H1 (cell line): ENCODE results near the gene ELP4. TPM values are rescaled to one million over a fixed set of nuclear protein-coding genes. Genes with fewer than 3 reads are reported as not detected.
A peak's percentile ranks its signal among the peaks of the same experiment; 100 is the strongest.

Experiments used
- CTCF ChIA-PET: fragments of 300-600 bp; sonication (Branson Sonifier 250); formaldehyde crosslinking; loops from one replicate; lab custom pipeline; 2021; ENCODE audit not compliant: partially characterized antibody; lab: Charles Lee
- POLR2A ChIA-PET: fragments of 300-600 bp; sonication (Branson Sonifier 250); formaldehyde crosslinking; loops from one replicate; lab custom pipeline; 2021; ENCODE audit warnings: inconsistent platforms; ENCODE audit not compliant: partially characterized antibody; lab: Charles Lee
- DNase-seq, 2 experiments: peaks; one replicate each; pipeline versions ENCODE4 v3.0.0 to v3.0.0-alpha.2; 2010 to 2022; ENCODE audit warnings: low spot score in 2 of 2, low read depth in 1 of 2, mixed read lengths in 1 of 2
- FAIRE-seq: peaks from 2 replicates; lab custom pipeline; 2011; peaks lifted over from hg19 to GRCh38; lab: Jason Lieb, UNC
- H2AFZ ChIP-seq: 2 replicates; pipeline ENCODE4 v1.8.1; 2012; ENCODE audit warnings: low read length, inconsistent platforms
- H2AK5ac ChIP-seq: 2 replicates; pipeline ENCODE4 v1.6.1; 2013; ENCODE audit warnings: low read depth, low read length
- H2BK120ac ChIP-seq: replicated peaks from 2 replicates; pipeline ENCODE3; 2013; ENCODE audit warnings: low read depth, low read length, inconsistent platforms
- H2BK12ac ChIP-seq: 2 replicates; pipeline ENCODE4 v1.6.1; 2013; ENCODE audit warnings: low read depth, low read length
- H2BK15ac ChIP-seq: 2 replicates; pipeline ENCODE4 v1.6.1; 2013; ENCODE audit warnings: low read length
- H2BK20ac ChIP-seq: 2 replicates; pipeline ENCODE4 v1.6.1; 2013; ENCODE audit warnings: low read length
- H2BK5ac ChIP-seq: 2 replicates; pipeline ENCODE4 v1.6.1; 2013; ENCODE audit warnings: low read depth, low read length
- H3K14ac ChIP-seq: 2 replicates; pipeline ENCODE4 v1.6.1; 2013; ENCODE audit warnings: inconsistent platforms; ENCODE audit not compliant: insufficient read length
- H3K18ac ChIP-seq: 2 replicates; pipeline ENCODE4 v1.6.1; 2013; ENCODE audit warnings: low read length; ENCODE audit errors: extremely low read depth
- H3K23ac ChIP-seq: 2 replicates; pipeline ENCODE4 v1.6.1; 2013; ENCODE audit warnings: inconsistent platforms; ENCODE audit not compliant: insufficient read length
- H3K23me2 ChIP-seq: 2 replicates; pipeline ENCODE4 v1.6.1; 2013; ENCODE audit warnings: low read depth, low read length
- H3K27ac ChIP-seq: 2 replicates; pipeline ENCODE4 v1.6.1; 2011; ENCODE audit warnings: low read depth, low read length, inconsistent platforms
- H3K27me3 ChIP-seq, 4 experiments: replicated peaks in 1 of 4; 1 replicate in 1 of 4; 2 replicates in 3 of 4; pipeline versions ENCODE4 v1.6.1 to v1.8.1; 2011 to 2013; ENCODE audit warnings: low read length in 3 of 4, mild to moderate bottlenecking in 3 of 4, inconsistent platforms in 2 of 4, mixed read lengths in 2 of 4, moderate library complexity in 1 of 4; ENCODE audit not compliant: control insufficient read depth in 3 of 4, insufficient read depth in 3 of 4; ENCODE audit errors: extremely low read depth in 1 of 4
- H3K36me3 ChIP-seq, 4 experiments: 2 replicates each; pipeline versions ENCODE4 v1.6.1 to v1.8.1; 2011 to 2013; ENCODE audit warnings: mild to moderate bottlenecking in 4 of 4, low read length in 3 of 4, moderate library complexity in 2 of 4, control low read depth in 1 of 4, inconsistent platforms in 1 of 4; ENCODE audit not compliant: insufficient read depth in 4 of 4, control insufficient read depth in 2 of 4
- H3K4ac ChIP-seq: replicated peaks from 2 replicates; pipeline ENCODE3; 2013; ENCODE audit warnings: low read length, low read depth, mixed read lengths, inconsistent platforms; ENCODE audit not compliant: insufficient read length
- H3K4me1 ChIP-seq, 4 experiments: replicated peaks in 1 of 4; 1 replicate in 1 of 4; 2 replicates in 3 of 4; pipeline versions ENCODE4 v1.6.1 to v1.8.1; 2011 to 2013; ENCODE audit warnings: low read length in 3 of 4, inconsistent platforms in 2 of 4, mixed read lengths in 1 of 4; ENCODE audit not compliant: insufficient read depth in 4 of 4, control insufficient read depth in 3 of 4
- H3K4me2 ChIP-seq, 2 experiments: 2 replicates each; pipeline versions ENCODE4 v1.6.1 to v1.8.1; 2011 to 2013; ENCODE audit warnings: low read depth in 2 of 2, low read length in 2 of 2, control low read depth in 1 of 2, inconsistent platforms in 1 of 2, mild to moderate bottlenecking in 1 of 2; ENCODE audit not compliant: insufficient read depth in 1 of 2
- H3K4me3 ChIP-seq, 4 experiments: fragments of 200-600, 300-600 bp in 1 of 4; sonication (generic), shearing (Covaris generic), sonication (Bioruptor Twin) in 1 of 4; 2 replicates each; pipeline versions ENCODE4 v1.5.1 to v1.8.1; 2011 to 2016; ENCODE audit warnings: low read length in 4 of 4, low read depth in 3 of 4, control low read depth in 2 of 4, inconsistent platforms in 2 of 4, mild to moderate bottlenecking in 2 of 4, mixed read lengths in 1 of 4, moderate library complexity in 1 of 4; ENCODE audit not compliant: insufficient read depth in 2 of 4; ENCODE audit errors: extremely low read depth in 1 of 4
- H3K56ac ChIP-seq: replicated peaks from 2 replicates; pipeline ENCODE3; 2013; ENCODE audit warnings: low read depth, mild to moderate bottlenecking, mixed read lengths, low read length, inconsistent platforms; ENCODE audit not compliant: insufficient read length
- H3K79me1 ChIP-seq: 2 replicates; pipeline ENCODE4 v1.6.1; 2013; ENCODE audit warnings: low read depth, low read length, control low read depth
- H3K79me2 ChIP-seq, 2 experiments: 2 replicates each; pipeline versions ENCODE4 v1.6.1 to v1.8.1; 2012 to 2013; ENCODE audit warnings: low read length in 2 of 2, mild to moderate bottlenecking in 2 of 2, inconsistent platforms in 1 of 2; ENCODE audit not compliant: insufficient read depth in 2 of 2, control insufficient read depth in 1 of 2
- H3K9ac ChIP-seq, 4 experiments: replicated peaks in 1 of 4; 1 replicate in 1 of 4; 2 replicates in 3 of 4; pipeline versions ENCODE4 v1.6.1 to v1.8.1; 2011 to 2013; ENCODE audit warnings: low read depth in 3 of 4, low read length in 3 of 4, control low read depth in 2 of 4, mild to moderate bottlenecking in 2 of 4, moderate library complexity in 2 of 4, inconsistent platforms in 1 of 4; ENCODE audit errors: extremely low read depth in 1 of 4
- H3K9me3 ChIP-seq, 2 experiments: 2 replicates each; pipeline versions ENCODE4 v1.6.1 to v1.8.1; 2012 to 2013; ENCODE audit warnings: mild to moderate bottlenecking in 2 of 2, moderate library complexity in 2 of 2, control low read depth in 1 of 2, inconsistent platforms in 1 of 2, low read depth in 1 of 2, low read length in 1 of 2, mixed read lengths in 1 of 2; ENCODE audit not compliant: insufficient read depth in 2 of 2
- H4K20me1 ChIP-seq, 2 experiments: replicated peaks in 1 of 2; 2 replicates each; pipeline versions ENCODE3 to v1.8.1; 2011 to 2013; ENCODE audit warnings: inconsistent platforms in 2 of 2, low read length in 2 of 2, mild to moderate bottlenecking in 1 of 2; ENCODE audit not compliant: insufficient read depth in 2 of 2, control insufficient read depth in 1 of 2
- H4K5ac ChIP-seq: 2 replicates; pipeline ENCODE4 v1.6.1; 2013; ENCODE audit warnings: low read length, low read depth, mixed read lengths, inconsistent platforms; ENCODE audit not compliant: insufficient read length
- H4K8ac ChIP-seq: 2 replicates; pipeline ENCODE4 v1.8.0; 2013; ENCODE audit warnings: mild to moderate bottlenecking, moderate library complexity, low read length, inconsistent platforms; ENCODE audit not compliant: insufficient read depth; ENCODE audit errors: extremely low read depth
- H4K91ac ChIP-seq: replicated peaks from 2 replicates; pipeline ENCODE3; 2013; ENCODE audit warnings: low read length, mixed read lengths, inconsistent platforms; ENCODE audit not compliant: insufficient read length
- BCL11A ChIP-seq, 2 experiments: IDR thresholded peaks; one replicate each; pipeline ENCODE4 v1.6.1; 2011; ENCODE audit warnings: low read depth in 2 of 2, low read length in 2 of 2, mild to moderate bottlenecking in 2 of 2
- CREB1 ChIP-seq: IDR thresholded peaks from 2 replicates; pipeline ENCODE4 v1.6.1; 2012; ENCODE audit warnings: inconsistent platforms
- EP300 ChIP-seq, 2 experiments: IDR thresholded peaks; 1 replicate in 1 of 2; 2 replicates in 1 of 2; pipeline ENCODE4 v1.6.1; 2011 to 2012; ENCODE audit warnings: low read depth in 2 of 2, low read length in 2 of 2, mild to moderate bottlenecking in 2 of 2, borderline replicate concordance in 1 of 2, inconsistent platforms in 1 of 2, moderate library complexity in 1 of 2
- KDM4A ChIP-seq: IDR thresholded peaks from one replicate; pipeline ENCODE4 v1.7.1; 2012; ENCODE audit warnings: low read depth, mild to moderate bottlenecking, moderate library complexity, low read length, inconsistent platforms; ENCODE audit not compliant: severe bottlenecking
- MAX ChIP-seq: IDR thresholded peaks from 2 replicates; pipeline ENCODE4 v1.6.1; 2012; ENCODE audit warnings: inconsistent platforms
- PHF8 ChIP-seq: fragments of 200-600 bp; sonication (generic); conservative IDR thresholded peaks from 2 replicates; pipeline ENCODE4 v1.7.1; 2012; ENCODE audit warnings: low read depth, mild to moderate bottlenecking, inconsistent platforms, low read length, moderate library complexity
- POLR2A ChIP-seq, 2 experiments: IDR thresholded peaks; 1 replicate in 1 of 2; 2 replicates in 1 of 2; pipeline ENCODE4 v1.6.1; 2011; ENCODE audit warnings: low read depth in 2 of 2, low read length in 2 of 2, mild to moderate bottlenecking in 2 of 2; ENCODE audit errors: control extremely low read depth in 1 of 2
- SRF ChIP-seq: IDR thresholded peaks from 2 replicates; pipeline ENCODE4 v1.6.1; 2011; ENCODE audit warnings: mild to moderate bottlenecking, low read depth, low read length, moderate library complexity
- SUZ12 ChIP-seq: fragments of 200-600 bp; sonication (generic); IDR thresholded peaks from 2 replicates; pipeline ENCODE4 v1.6.1; 2012; ENCODE audit warnings: mild to moderate bottlenecking, inconsistent platforms, low read length, moderate library complexity, mixed read lengths
- TAF1 ChIP-seq: IDR thresholded peaks from 2 replicates; pipeline ENCODE4 v1.6.1; 2011; ENCODE audit warnings: mild to moderate bottlenecking, low read depth, low read length
- ZNF274 ChIP-seq: IDR thresholded peaks from 2 replicates; pipeline ENCODE4 v1.7.0; 2012; ENCODE audit warnings: low read length, borderline replicate concordance; ENCODE audit errors: extremely low read depth
- WGBS, 2 experiments: shearing (Covaris generic) in 1 of 2; methylation state at CpG; one replicate each; pipeline versions ENCODE4 v1.1.6 to v1.1.7; 2013 to 2015; ENCODE audit warnings: low lambda C conversion rate in 2 of 2, mixed read lengths in 2 of 2, inconsistent platforms in 1 of 2, low coverage in 1 of 2, missing lambda C conversion rate in 1 of 2; ENCODE audit not compliant: insufficient replicate concordance in 2 of 2, insufficient coverage in 1 of 2, insufficient read length in 1 of 2; ENCODE audit errors: extremely low coverage in 1 of 2, missing lambda C conversion rate in 1 of 2; 5-methylcytosine and 5-hydroxymethylcytosine counted together
- polyA plus RNA-seq, 7 experiments: library from polyadenylated mRNA; depleted of rRNA in 3 of 7; stranded (reverse) in 5 of 7; unstranded in 2 of 7; fragments of >200 nt in 5 of 7; fragments of 200-250 nt in 2 of 7; gene quantifications; 1 replicate in 5 of 7; 2 replicates in 1 of 7; 4 replicates in 1 of 7; pipeline versions ENCODE4 v1.2.1 to v1.2.3, GENCODE V29; 2011 to 2013; ENCODE audit warnings: missing spikeins in 2 of 7, mixed read lengths in 2 of 7
- total RNA-seq: library from RNA; stranded (reverse); fragmentation: NEBNext Ultra II Directional; extraction: Animal tissue kit (Norgen Biotek cat#: 25700); gene quantifications from 2 replicates; pipeline ENCODE4 v1.2.1, GENCODE V29; 2021

ELP4 gene
- total and polyA plus RNA-seq, 2 of the 8 experiments (the other 6 are each of a cell fraction or from before 2014, with no cell fraction given): 14.0 to 18.6 TPM

GRCh38 chr11:31798057-31798553 lies 288.5 kb downstream of the ELP4 start:
- peak overlapping the region; percentile 51; the same call in 1 of the 2 replicates for H4K8ac ChIP-seq
- H3K18ac ChIP-seq: peak overlapping the region; percentile 78
- no peak overlapping the region for H3K14ac ChIP-seq
- DNase-seq (no peak), FAIRE-seq (no peak)
- no peaks in the 10 kb centered on the region; a peak in 1 of 8 replicates for H3K36me3 ChIP-seq
- no peaks in the 10 kb centered on the region for H3K79me2 ChIP-seq
- no peak overlapping the region for H2BK15ac ChIP-seq
- no peak overlapping the region for H2AK5ac ChIP-seq
- ChIA-PET CTCF (interaction anchor here (0.6 to 6.7 kb wide), 22 partner anchors 8 to 689 kb away, joined by 3 to 59 read pairs (median 4); no protein-coding TSS in a partner anchor), POLR2A (interaction anchor here (0.7 to 3.0 kb wide), 7 partner anchors 10 to 45 kb away, joined by 3 to 10 read pairs (median 7); no protein-coding TSS in a partner anchor)
- peaks cover 65 to 81% (median 75%) of the 10 kb centered on the region in 4 experiments for H3K27me3 ChIP-seq
- H2BK12ac ChIP-seq: peak overlapping the region; percentile 75; the same call in 1 of the 2 replicates
- no peak overlapping the region for H2BK120ac ChIP-seq
- no peak overlapping the region for H4K5ac ChIP-seq
- H2BK20ac ChIP-seq: no peak overlapping the region
- no peaks in the 10 kb centered on the region for H3K79me1 ChIP-seq
- peaks cover 0 to 19% of the 10 kb centered on the region in 2 experiments for H4K20me1 ChIP-seq
- H3K27ac ChIP-seq: no peak overlapping the region
- H3K23me2 ChIP-seq: peaks cover 7% of the 10 kb centered on the region; the same call in 1 of the 2 replicates
- H3K56ac ChIP-seq: no peak overlapping the region
- H3K9me3 ChIP-seq: no peaks in the 10 kb centered on the region
- WGBS, 2 experiments: 0% methylated on average over 6 of the region's 21 CpGs; no CpG with 5 or more reads in 1 of the 2 experiments
- H4K91ac ChIP-seq: no peak overlapping the region
- peak overlapping the region; percentile 45 to 62 (median 51) for H3K4me3 ChIP-seq
- no peak overlapping the region; the same call in 1 of the 2 replicates for H2BK5ac ChIP-seq
- no peak overlapping the region for H3K9ac ChIP-seq
- peak overlapping the region; percentile 97 to 99 for H3K4me2 ChIP-seq
- H3K4me1 ChIP-seq: peaks cover 16 to 30% (median 19%) of the 10 kb centered on the region in 4 experiments
- H3K23ac ChIP-seq: no peak overlapping the region
- peak overlapping the region; percentile 52; the same call in 1 of the 2 replicates for H2AFZ ChIP-seq
- no peak overlapping the region for H3K4ac ChIP-seq
- no peak for TF ChIP-seq SUZ12
- no peak for TF ChIP-seq SRF
- no peak for TF ChIP-seq EP300 (IDR thresholded peaks at IDR 0.05; ENCODE audit: borderline replicate concordance in 1 of 2, low read depth in 2 of 2, low read length in 2 of 2)
- no peak for TF ChIP-seq PHF8
- no peak for TF ChIP-seq MAX
- TF ChIP-seq POLR2A (IDR thresholded peaks at IDR 0.05; ENCODE audit: control extremely low read depth in 1 of 2, low read depth in 2 of 2, low read length in 2 of 2): no peak
- no peak for TF ChIP-seq CREB1
- no peak for TF ChIP-seq ZNF274
- TF ChIP-seq TAF1: no peak
- no peak for TF ChIP-seq BCL11A (IDR thresholded peaks at IDR 0.05; ENCODE audit: low read depth in 2 of 2, low read length in 2 of 2)
- TF ChIP-seq KDM4A: no peak
